Epithelial cell of esophagus (primary cell): ENCODE measurements around the gene CFAP141.
A peak's percentile ranks its signal among the peaks of the same experiment; 100 is the strongest.

Experiments used
- DNase-seq: peaks from one replicate; pipeline ENCODE4 v3.0.0; 2010; ENCODE audit warnings: low read depth
- H3K4me3 ChIP-seq: 2 replicates; pipeline ENCODE4 v1.5.1; 2011; ENCODE audit warnings: mild to moderate bottlenecking, low read length, control low read depth
- CTCF ChIP-seq: IDR thresholded peaks from 2 replicates; pipeline ENCODE4 v1.5.1; 2011; ENCODE audit warnings: low read depth, mild to moderate bottlenecking, low read length, control low read depth, inconsistent platforms; ENCODE audit not compliant: insufficient read depth; ENCODE audit errors: missing control alignments

Gene CFAP141

GRCh38 chr1:154221278-154222001, 15.3 kb upstream of the CFAP141 start:
- peak overlapping the region; percentile 86 for H3K4me3 ChIP-seq
- DNase-seq = peak; percentile 40
- TF ChIP-seq CTCF = no peak

GRCh38 chr1:154220970-154221277, 14.8 kb upstream of the CFAP141 start:
- peak overlapping the region; percentile 86 for H3K4me3 ChIP-seq
- no peak for DNase-seq
- TF ChIP-seq CTCF = no peak

- DNase-seq = peak; percentile 100
- H3K4me3 ChIP-seq = peak within 1 kb of the TSS; percentile 93
- no peak for TF ChIP-seq CTCF
Observed at GRCh38 chr1:154220071-154220969, 14.2 kb upstream of the CFAP141 start, which contains the start of gene UBAP2L. TSS of gene UBAP2L (plus strand) at chr1:154220955. CDS start at chr1:154225124, 4,169 bp downstream.

- TF ChIP-seq CTCF = no peak
- peak; percentile 33 for DNase-seq
- peak overlapping the region; percentile 93 for H3K4me3 ChIP-seq
Observed at GRCh38 chr1:154219541-154219940, 13.4 kb upstream of the CFAP141 start.

GRCh38 chr1:154218545-154218944, 12.4 kb upstream of the CFAP141 start:
- DNase-seq = no peak
- TF ChIP-seq CTCF = no peak
- peak overlapping the region; percentile 93 for H3K4me3 ChIP-seq

- peak; percentile 69 for DNase-seq
- TF ChIP-seq CTCF = no peak
- no peak overlapping the region for H3K4me3 ChIP-seq
Observed at GRCh38 chr1:154213274-154213673, 7.1 kb upstream of the CFAP141 start.
